WTC11 (cell line): Measurements from ENCODE around the gene NEDD9. TPM values are rescaled to one million over a fixed set of nuclear protein-coding genes. Genes with fewer than 3 reads are reported as not detected.

Experiments
- ATAC-seq: fragments of 200-7000 bp; cut with Tn5 transposase; 2 replicates; pipeline ENCODE4 v1.10.0; 2021; ENCODE audit warnings: mild to moderate bottlenecking, moderate library complexity
- CTCF ChIA-PET: fragments of 300-600 bp; sonication (Branson Sonifier 250); formaldehyde crosslinking; loops from one replicate; lab custom pipeline; 2021; ENCODE audit warnings: antibody characterized with exemption; lab: Charles Lee
- POLR2A ChIA-PET: fragments of 350-600 bp; sonication (Branson Sonifier 250); formaldehyde crosslinking; loops from one replicate; lab custom pipeline; 2021; ENCODE audit warnings: antibody characterized with exemption; lab: Charles Lee
- DNase-seq: peaks from one replicate; pipeline ENCODE4 v3.0.0; 2021; ENCODE audit warnings: low spot score
- H3K27ac Mint-ChIP-seq: 2 replicates; pipeline ENCODE4 v1.8.0; 2021; ENCODE audit warnings: mixed read lengths
- H3K27me3 Mint-ChIP-seq: 2 replicates; pipeline ENCODE4 v1.8.0; 2021; ENCODE audit warnings: low read depth, mild to moderate bottlenecking, moderate library complexity, mixed read lengths
- H3K36me3 Mint-ChIP-seq: 2 replicates; pipeline ENCODE4 v1.8.0; 2021; ENCODE audit warnings: mixed read lengths
- H3K4me1 Mint-ChIP-seq: 2 replicates; pipeline ENCODE4 v1.8.0; 2022; ENCODE audit warnings: mixed read lengths
- H3K4me3 Mint-ChIP-seq: 2 replicates; pipeline ENCODE4 v1.8.0; 2021; ENCODE audit warnings: mild to moderate bottlenecking, moderate library complexity, mixed read lengths
- H3K9me3 Mint-ChIP-seq: 2 replicates; pipeline ENCODE4 v1.8.0; 2021; ENCODE audit warnings: mixed read lengths
- ETV6 ChIP-seq: sonication (generic); formaldehyde crosslinking; IDR thresholded peaks from 2 replicates; pipeline ENCODE4 v1.8.1; 2022; ENCODE audit warnings: mild to moderate bottlenecking, missing genetic modification reagents
- IRF1 ChIP-seq: sonication (generic); formaldehyde crosslinking; IDR thresholded peaks from 2 replicates; pipeline ENCODE4 v1.8.0; 2023; ENCODE audit warnings: missing genetic modification reagents
- IRF2 ChIP-seq: sonication (generic); formaldehyde crosslinking; IDR thresholded peaks from 2 replicates; pipeline ENCODE4 v1.8.0; 2022; ENCODE audit warnings: low read depth, missing genetic modification reagents, borderline replicate concordance
- KAT7 ChIP-seq: sonication (generic); formaldehyde crosslinking; IDR thresholded peaks from 2 replicates; pipeline ENCODE4 v1.8.1; 2023; ENCODE audit warnings: missing genetic modification reagents, mild to moderate bottlenecking, borderline replicate concordance
- MXD4 ChIP-seq: fragments of 250-450 bp; sonication (Bioruptor Pico); IDR thresholded peaks from 2 replicates; pipeline ENCODE4 v1.8.0; 2021; ENCODE audit warnings: mild to moderate bottlenecking, moderate library complexity, borderline replicate concordance
- NFE2L1 ChIP-seq: sonication (generic); formaldehyde crosslinking; IDR thresholded peaks from 2 replicates; pipeline ENCODE4 v1.8.1; 2023; ENCODE audit warnings: missing genetic modification reagents
- PRRX2 ChIP-seq: fragments of 250-450 bp; sonication (Bioruptor Pico); IDR thresholded peaks from 2 replicates; pipeline ENCODE4 v1.8.0; 2021; ENCODE audit warnings: mild to moderate bottlenecking
- SP1 ChIP-seq: sonication (generic); formaldehyde crosslinking; conservative IDR thresholded peaks from 2 replicates; pipeline ENCODE4 v1.8.1; 2022; ENCODE audit warnings: missing genetic modification reagents
- TCF7 ChIP-seq: sonication (generic); formaldehyde crosslinking; IDR thresholded peaks from 2 replicates; pipeline ENCODE4 v1.8.0; 2022; ENCODE audit warnings: mild to moderate bottlenecking, low read depth, missing genetic modification reagents, moderate library complexity
- ZBTB21 ChIP-seq: sonication (generic); formaldehyde crosslinking; IDR thresholded peaks from 2 replicates; pipeline ENCODE4 v1.8.1; 2023; ENCODE audit warnings: mild to moderate bottlenecking, missing genetic modification reagents, borderline replicate concordance
- ZMAT4 ChIP-seq: fragments of 250-450 bp; sonication (Bioruptor Pico); IDR thresholded peaks from 2 replicates; pipeline ENCODE4 v1.9.0; 2021; ENCODE audit warnings: mild to moderate bottlenecking
- ZNF138 ChIP-seq: sonication (generic); formaldehyde crosslinking; conservative IDR thresholded peaks from 2 replicates; pipeline ENCODE4 v1.8.1; 2022; ENCODE audit warnings: mild to moderate bottlenecking, moderate library complexity, missing genetic modification reagents
- ZNF317 ChIP-seq: sonication (generic); formaldehyde crosslinking; IDR thresholded peaks from 2 replicates; pipeline ENCODE4 v1.8.1; 2023; ENCODE audit warnings: low read depth, mild to moderate bottlenecking, moderate library complexity, missing genetic modification reagents, borderline replicate concordance
- ZNF425 ChIP-seq: fragments of 250-450 bp; sonication (Bioruptor Pico); conservative IDR thresholded peaks from 2 replicates; pipeline ENCODE4 v1.9.0; 2021; ENCODE audit warnings: mild to moderate bottlenecking
- ZNF671 ChIP-seq: fragments of 250-450 bp; sonication (Bioruptor Pico); IDR thresholded peaks from 2 replicates; pipeline ENCODE4 v1.8.0; 2021; ENCODE audit warnings: mild to moderate bottlenecking
- total RNA-seq: library from RNA; stranded (reverse); gene quantifications from 3 replicates; pipeline ENCODE4 v1.2.3, GENCODE V29; 2021
- TF ChIP-seq, protein P1 (sequence below): sonication (generic); formaldehyde crosslinking; IDR thresholded peaks from 2 replicates; pipeline ENCODE4 v1.8.0; 2022; ENCODE audit warnings: mild to moderate bottlenecking, missing genetic modification reagents
- TF ChIP-seq, protein P2 (sequence below): sonication (generic); formaldehyde crosslinking; IDR thresholded peaks from 2 replicates; pipeline ENCODE4 v1.8.1; 2023; ENCODE audit warnings: mild to moderate bottlenecking, missing genetic modification reagents
- TF ChIP-seq, protein P3 (sequence below): sonication (generic); formaldehyde crosslinking; IDR thresholded peaks from 2 replicates; pipeline ENCODE4 v1.8.0; 2022; ENCODE audit warnings: mild to moderate bottlenecking, missing genetic modification reagents
- TF ChIP-seq, protein P4 (sequence below): fragments of 200-600 bp; IDR thresholded peaks from 2 replicates; pipeline ENCODE4 v1.8.0; 2022; ENCODE audit warnings: antibody characterized with exemption
- TF ChIP-seq, protein P5 (sequence below): sonication (generic); formaldehyde crosslinking; conservative IDR thresholded peaks from 2 replicates; pipeline ENCODE4 v1.8.1; 2022; ENCODE audit warnings: mild to moderate bottlenecking, missing genetic modification reagents

NEDD9 gene
- total RNA-seq, 1 experiment from 2014 or later, result 9.8 TPM

GRCh38 chr6:11179088-11179418 lies 53.4 kb downstream of the NEDD9 start:
- POLR2A ChIA-PET, result no interaction called here
- Mint-ChIP-seq H3K36me3 (peaks cover 20% of the 10 kb centered on the region), H3K4me3 (no peak overlapping the region), H3K27ac (peak overlapping the region; percentile 36; the same call in 1 of the 2 replicates), H3K27me3 (no peaks in the 10 kb centered on the region; the same call in 1 of the 2 replicates), H3K9me3 (peaks cover 20% of the 10 kb centered on the region), H3K4me1 (peaks cover 22% of the 10 kb centered on the region)
- no peak for DNase-seq
- TF ChIP-seq IRF1 (CRISPR knock-in tag), result no peak
- TF ChIP-seq, protein P1, sequence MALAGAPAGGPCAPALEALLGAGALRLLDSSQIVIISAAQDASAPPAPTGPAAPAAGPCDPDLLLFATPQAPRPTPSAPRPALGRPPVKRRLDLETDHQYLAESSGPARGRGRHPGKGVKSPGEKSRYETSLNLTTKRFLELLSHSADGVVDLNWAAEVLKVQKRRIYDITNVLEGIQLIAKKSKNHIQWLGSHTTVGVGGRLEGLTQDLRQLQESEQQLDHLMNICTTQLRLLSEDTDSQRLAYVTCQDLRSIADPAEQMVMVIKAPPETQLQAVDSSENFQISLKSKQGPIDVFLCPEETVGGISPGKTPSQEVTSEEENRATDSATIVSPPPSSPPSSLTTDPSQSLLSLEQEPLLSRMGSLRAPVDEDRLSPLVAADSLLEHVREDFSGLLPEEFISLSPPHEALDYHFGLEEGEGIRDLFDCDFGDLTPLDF, result no peak
- no peak for TF ChIP-seq NFE2L1
- TF ChIP-seq ZNF138, result no peak
- no peak for TF ChIP-seq ZNF317 (CRISPR knock-in tag)
- TF ChIP-seq PRRX2 (CRISPR knock-in tag), result no peak
- no peak for TF ChIP-seq ZNF671 (CRISPR knock-in tag)
- TF ChIP-seq, protein P2, sequence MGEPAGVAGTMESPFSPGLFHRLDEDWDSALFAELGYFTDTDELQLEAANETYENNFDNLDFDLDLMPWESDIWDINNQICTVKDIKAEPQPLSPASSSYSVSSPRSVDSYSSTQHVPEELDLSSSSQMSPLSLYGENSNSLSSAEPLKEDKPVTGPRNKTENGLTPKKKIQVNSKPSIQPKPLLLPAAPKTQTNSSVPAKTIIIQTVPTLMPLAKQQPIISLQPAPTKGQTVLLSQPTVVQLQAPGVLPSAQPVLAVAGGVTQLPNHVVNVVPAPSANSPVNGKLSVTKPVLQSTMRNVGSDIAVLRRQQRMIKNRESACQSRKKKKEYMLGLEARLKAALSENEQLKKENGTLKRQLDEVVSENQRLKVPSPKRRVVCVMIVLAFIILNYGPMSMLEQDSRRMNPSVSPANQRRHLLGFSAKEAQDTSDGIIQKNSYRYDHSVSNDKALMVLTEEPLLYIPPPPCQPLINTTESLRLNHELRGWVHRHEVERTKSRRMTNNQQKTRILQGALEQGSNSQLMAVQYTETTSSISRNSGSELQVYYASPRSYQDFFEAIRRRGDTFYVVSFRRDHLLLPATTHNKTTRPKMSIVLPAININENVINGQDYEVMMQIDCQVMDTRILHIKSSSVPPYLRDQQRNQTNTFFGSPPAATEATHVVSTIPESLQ (CRISPR knock-in tag), result no peak
- no peak for TF ChIP-seq ZBTB21 (CRISPR knock-in tag)
- TF ChIP-seq, protein P3, sequence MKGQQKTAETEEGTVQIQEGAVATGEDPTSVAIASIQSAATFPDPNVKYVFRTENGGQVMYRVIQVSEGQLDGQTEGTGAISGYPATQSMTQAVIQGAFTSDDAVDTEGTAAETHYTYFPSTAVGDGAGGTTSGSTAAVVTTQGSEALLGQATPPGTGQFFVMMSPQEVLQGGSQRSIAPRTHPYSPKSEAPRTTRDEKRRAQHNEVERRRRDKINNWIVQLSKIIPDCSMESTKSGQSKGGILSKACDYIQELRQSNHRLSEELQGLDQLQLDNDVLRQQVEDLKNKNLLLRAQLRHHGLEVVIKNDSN (CRISPR knock-in tag), result no peak
- TF ChIP-seq MXD4 (CRISPR knock-in tag), result no peak
- TF ChIP-seq ZMAT4 (CRISPR knock-in tag), result no peak
- no peak for TF ChIP-seq IRF2
- TF ChIP-seq, protein P4, sequence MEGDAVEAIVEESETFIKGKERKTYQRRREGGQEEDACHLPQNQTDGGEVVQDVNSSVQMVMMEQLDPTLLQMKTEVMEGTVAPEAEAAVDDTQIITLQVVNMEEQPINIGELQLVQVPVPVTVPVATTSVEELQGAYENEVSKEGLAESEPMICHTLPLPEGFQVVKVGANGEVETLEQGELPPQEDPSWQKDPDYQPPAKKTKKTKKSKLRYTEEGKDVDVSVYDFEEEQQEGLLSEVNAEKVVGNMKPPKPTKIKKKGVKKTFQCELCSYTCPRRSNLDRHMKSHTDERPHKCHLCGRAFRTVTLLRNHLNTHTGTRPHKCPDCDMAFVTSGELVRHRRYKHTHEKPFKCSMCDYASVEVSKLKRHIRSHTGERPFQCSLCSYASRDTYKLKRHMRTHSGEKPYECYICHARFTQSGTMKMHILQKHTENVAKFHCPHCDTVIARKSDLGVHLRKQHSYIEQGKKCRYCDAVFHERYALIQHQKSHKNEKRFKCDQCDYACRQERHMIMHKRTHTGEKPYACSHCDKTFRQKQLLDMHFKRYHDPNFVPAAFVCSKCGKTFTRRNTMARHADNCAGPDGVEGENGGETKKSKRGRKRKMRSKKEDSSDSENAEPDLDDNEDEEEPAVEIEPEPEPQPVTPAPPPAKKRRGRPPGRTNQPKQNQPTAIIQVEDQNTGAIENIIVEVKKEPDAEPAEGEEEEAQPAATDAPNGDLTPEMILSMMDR, result no peak
- peak; percentile 30 for ATAC-seq
- CTCF ChIA-PET, result interaction anchor here (1.5 to 2.1 kb wide), 2 partner anchors 63 to 318 kb away, joined by 6 to 7 read pairs; no protein-coding TSS in a partner anchor

- Mint-ChIP-seq H3K4me3 (no peak overlapping the region), H3K27me3 (no peaks in the 10 kb centered on the region; the same call in 1 of the 2 replicates), H3K4me1 (peaks cover 36% of the 10 kb centered on the region), H3K27ac (no peak overlapping the region), H3K9me3 (peaks cover 18% of the 10 kb centered on the region), H3K36me3 (peaks cover 16% of the 10 kb centered on the region)
- CTCF ChIA-PET, result interaction anchor here (0.7 to 1.1 kb wide), 3 partner anchors 23 to 137 kb away, joined by 3 read pairs; no protein-coding TSS in a partner anchor
- no peak for ATAC-seq
- POLR2A ChIA-PET, result no interaction called here
- TF ChIP-seq TCF7 (CRISPR knock-in tag) (no peak), ZNF425 (no peak), ZBTB21 (CRISPR knock-in tag) (no peak), KAT7 (no peak), ETV6 (CRISPR knock-in tag) (no peak), SP1 (CRISPR knock-in tag) (no peak)
- TF ChIP-seq, protein P5, sequence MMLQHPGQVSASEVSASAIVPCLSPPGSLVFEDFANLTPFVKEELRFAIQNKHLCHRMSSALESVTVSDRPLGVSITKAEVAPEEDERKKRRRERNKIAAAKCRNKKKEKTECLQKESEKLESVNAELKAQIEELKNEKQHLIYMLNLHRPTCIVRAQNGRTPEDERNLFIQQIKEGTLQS, result no peak
- DNase-seq, result no peak
Observed at GRCh38 chr6:11177271-11177670, 55.2 kb downstream of the NEDD9 start.
